ENCODE data around the gene TMCC2.
"Not testable (repeated sequence)": the region's sequence is repeated elsewhere in the genome, so short reads cannot be mapped to it uniquely, and the experiment has no call there.

Gene TMCC2

GRCh38 chr1:205279986-205280385 is 52.2 kb downstream of the TMCC2 start:
- no peak for FAIRE-seq
- no peak for DNase-seq (ENCODE audit: low spot score)

GRCh38 chr1:205280666-205281395 is 53.1 kb downstream of the TMCC2 start:
- DNase-seq (ENCODE audit: low spot score); FAIRE-seq: not testable (repeated sequence)

- DNase-seq (ENCODE audit: low spot score) (no peak), FAIRE-seq (no peak)
Measured at GRCh38 chr1:205283270-205284147, 55.8 kb downstream of the TMCC2 start.

- FAIRE-seq (peak; percentile 82), DNase-seq (ENCODE audit: low spot score) (peak; percentile 97)
Measured at GRCh38 chr1:205284420-205285144, 56.8 kb downstream of the TMCC2 start.

GRCh38 chr1:205285381-205286101 is 57.8 kb downstream of the TMCC2 start:
- no peak for FAIRE-seq
- DNase-seq (ENCODE audit: low spot score): no peak

GRCh38 chr1:205286335-205286950 is 58.7 kb downstream of the TMCC2 start:
- DNase-seq (ENCODE audit: low spot score) (peak; percentile 62), FAIRE-seq (no peak)

DNA sequence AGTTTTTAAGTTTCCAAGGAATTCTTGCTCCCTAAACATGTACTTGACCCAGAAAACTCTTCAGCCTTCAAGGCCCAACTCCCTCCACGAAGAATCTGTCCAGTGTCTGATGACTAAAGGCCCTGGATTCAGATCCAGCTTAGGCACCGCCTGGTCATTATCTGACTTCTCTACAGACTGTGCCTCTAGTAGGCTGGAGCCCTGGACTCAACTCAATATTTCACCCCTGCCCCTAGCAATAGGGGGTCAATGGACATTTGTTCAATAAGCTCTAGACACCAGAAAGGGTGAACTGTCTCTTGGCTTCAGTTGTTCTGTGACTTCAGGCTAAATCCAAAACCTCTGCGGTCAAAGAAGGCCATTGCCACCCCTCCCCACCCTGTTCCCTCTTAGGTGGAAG is 59.3 kb downstream of the TMCC2 start:
- FAIRE-seq: no peak
- DNase-seq (ENCODE audit: low spot score): no peak

DNA sequence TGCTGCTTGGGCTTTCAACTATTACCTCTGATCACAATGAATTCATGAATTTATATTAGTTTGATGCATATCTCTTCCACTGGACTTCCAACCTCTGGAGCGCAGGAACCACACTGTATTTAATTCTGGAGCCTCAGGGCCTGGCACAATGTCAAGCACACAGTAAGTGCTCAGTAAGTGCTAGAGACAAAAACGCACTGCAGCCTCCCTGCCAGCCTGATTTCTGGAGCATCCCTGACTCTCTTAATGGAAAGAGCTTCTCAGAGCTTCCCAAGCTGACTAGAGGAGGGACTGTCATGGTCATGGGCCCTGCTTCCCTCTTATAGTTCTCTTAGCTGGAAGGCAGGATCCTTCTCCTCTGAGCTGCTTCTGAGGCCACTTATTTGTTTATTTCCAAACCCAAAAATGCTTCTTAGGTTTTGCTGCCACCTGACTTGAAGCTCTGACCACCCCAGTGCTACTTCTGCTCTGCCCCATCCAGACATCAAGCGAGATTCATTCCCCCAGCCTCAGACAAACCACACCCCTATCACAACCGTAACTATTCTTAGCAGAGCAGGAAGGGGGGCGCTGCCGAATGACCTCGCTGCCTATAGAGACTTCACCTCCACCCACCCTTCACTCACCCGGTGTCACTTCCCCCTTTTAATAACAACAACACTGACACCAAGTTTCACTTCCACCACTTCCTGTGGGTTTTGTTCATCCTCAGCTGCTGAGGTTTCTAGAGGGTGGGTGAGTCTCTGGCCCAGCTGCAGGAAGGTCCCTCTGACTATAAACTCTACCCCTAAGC is 60.2 kb downstream of the TMCC2 start:
- DNase-seq (ENCODE audit: low spot score) (peak; percentile 53), FAIRE-seq (no peak)

- no peak for DNase-seq (ENCODE audit: low spot score)
- FAIRE-seq: no peak
Measured at GRCh38 chr1:205291596-205291995, 63.9 kb downstream of the TMCC2 start.

DNA sequence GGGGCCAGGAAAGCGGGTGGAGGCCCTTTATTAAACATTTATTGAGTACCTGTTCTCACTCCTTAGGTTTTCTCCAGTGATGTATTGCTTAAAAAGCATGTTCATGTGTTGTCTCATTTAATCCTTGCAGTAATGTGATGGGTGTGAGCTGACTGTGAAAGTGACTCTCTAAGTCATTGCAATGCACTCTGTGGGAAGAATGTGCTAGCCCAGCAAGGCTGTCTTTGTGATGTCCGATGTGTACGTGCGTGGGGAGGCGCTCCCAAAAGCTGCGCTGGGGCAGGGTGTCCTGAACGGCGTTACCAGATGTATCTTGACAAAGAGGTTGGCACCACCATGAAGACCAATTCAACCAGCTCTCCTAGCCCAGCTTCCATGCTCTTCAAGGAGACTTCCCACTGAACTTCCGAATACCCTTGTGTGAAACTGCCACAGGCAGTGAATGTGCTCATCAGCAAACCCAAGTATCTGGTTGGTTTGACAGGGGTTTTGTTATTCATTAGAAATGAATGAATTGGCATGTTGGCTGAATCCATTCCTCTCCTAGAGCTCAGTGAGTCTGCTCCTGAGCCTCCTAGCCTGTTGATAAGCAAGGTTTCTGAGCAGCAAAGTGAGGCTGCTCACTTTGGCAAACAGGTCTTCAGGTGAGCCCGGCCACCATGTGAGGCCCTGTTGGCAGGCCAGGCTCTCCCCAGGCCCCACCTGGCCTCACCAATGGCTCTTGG is 65.8 kb downstream of the TMCC2 start:
- DNase-seq (ENCODE audit: low spot score) (no peak), FAIRE-seq (no peak)

- FAIRE-seq: no peak
Measured at GRCh38 chr1:205294175-205294917, 66.6 kb downstream of the TMCC2 start.

GRCh38 chr1:205294934-205295333 is 67.2 kb downstream of the TMCC2 start:
- DNase-seq (ENCODE audit: low spot score): no peak

More at GRCh38 chr1:205294175-205294917, 66.6 kb downstream of the TMCC2 start:
- DNase-seq (ENCODE audit: low spot score): peak; percentile 68

GRCh38 chr1:205296154-205296553 is 68.4 kb downstream of the TMCC2 start:
- DNase-seq (ENCODE audit: low spot score) (no peak), FAIRE-seq (no peak)

More at GRCh38 chr1:205294934-205295333, 67.2 kb downstream of the TMCC2 start:
- FAIRE-seq: no peak

- not testable (repeated sequence) for FAIRE-seq; DNase-seq (ENCODE audit: low spot score)
Measured at GRCh38 chr1:205297546-205298177, 69.9 kb downstream of the TMCC2 start.

- FAIRE-seq (no peak), DNase-seq (ENCODE audit: low spot score) (peak; percentile 87)
Measured at GRCh38 chr1:205298191-205298994, 70.6 kb downstream of the TMCC2 start.

- no peak for FAIRE-seq
- no peak for DNase-seq (ENCODE audit: low spot score)
Measured at GRCh38 chr1:205300149-205300548, 72.4 kb downstream of the TMCC2 start.

- FAIRE-seq (peak; percentile 53), DNase-seq (ENCODE audit: low spot score) (peak; percentile 91)
Measured at GRCh38 chr1:205301205-205301821, 73.6 kb downstream of the TMCC2 start.
